Peyer's patch (tissue), 4 donors: ENCODE measurements around the gene DSG4. TPM values are rescaled to one million over a fixed set of nuclear protein-coding genes. Genes with fewer than 3 reads are reported as not detected.
A peak's percentile ranks its signal among the peaks of the same experiment; 100 is the strongest.

Experiments used
- DNase-seq, 3 donors: peaks; one replicate each; pipeline ENCODE4 v3.0.0-alpha.2; 2017 to 2019
- H3K27ac ChIP-seq, 4 donors: fragments of 200-600 bp; sonication (generic); one replicate each; pipeline ENCODE4 v1.5.1; 2016 to 2019
- H3K27me3 ChIP-seq, 2 donors: fragments of 200-600 bp; sonication (generic); one replicate each; pipeline ENCODE4 v1.5.1; 2019
- H3K36me3 ChIP-seq, 3 donors: fragments of 200-600 bp; sonication (generic); one replicate each; pipeline ENCODE4 v1.5.1; 2016 to 2019
- H3K4me1 ChIP-seq, 4 donors: fragments of 200-600 bp; sonication (generic); one replicate each; pipeline ENCODE4 v1.5.1; 2016 to 2019
- H3K4me3 ChIP-seq, 4 donors: fragments of 200-600 bp; sonication (generic); 1 replicate in 3 of 4; 2 replicates in 1 of 4; pipeline ENCODE4 v1.5.1; 2016 to 2019; ENCODE audit warnings: mild to moderate bottlenecking in 1 of 4
- H3K9me3 ChIP-seq, 4 donors: fragments of 200-600 bp; sonication (generic); one replicate each; pipeline ENCODE4 v1.5.1; 2016 to 2019; ENCODE audit warnings: mild to moderate bottlenecking in 1 of 4
- POLR2A ChIP-seq, 2 donors: fragments of 450-650 bp; IDR thresholded peaks; one replicate each; pipeline ENCODE4 v1.5.1; 2017; ENCODE audit warnings: antibody characterized with exemption in 2 of 2, mild to moderate bottlenecking in 2 of 2, moderate library complexity in 2 of 2
- total RNA-seq, 4 donors: library from RNA; depleted of rRNA; stranded (reverse); fragments of >200 nt; gene quantifications; one replicate each; pipeline ENCODE4 v1.1.0, GENCODE V29; 2016
- TF ChIP-seq, protein P1 (sequence below), 6 experiments: fragments of 450-650 bp in 4 of 6; fragments of 200-600 bp in 2 of 6; sonication (generic) in 1 of 6; IDR thresholded peaks; one replicate each; pipeline ENCODE4 v1.5.1; 2017 to 2019; ENCODE audit warnings: antibody characterized with exemption in 6 of 6, mild to moderate bottlenecking in 3 of 6, moderate library complexity in 1 of 6

DSG4 gene
- total RNA-seq, 4 donors from 2014 or later, result 0.35 to 0.38 TPM; not detected in 2

DNA sequence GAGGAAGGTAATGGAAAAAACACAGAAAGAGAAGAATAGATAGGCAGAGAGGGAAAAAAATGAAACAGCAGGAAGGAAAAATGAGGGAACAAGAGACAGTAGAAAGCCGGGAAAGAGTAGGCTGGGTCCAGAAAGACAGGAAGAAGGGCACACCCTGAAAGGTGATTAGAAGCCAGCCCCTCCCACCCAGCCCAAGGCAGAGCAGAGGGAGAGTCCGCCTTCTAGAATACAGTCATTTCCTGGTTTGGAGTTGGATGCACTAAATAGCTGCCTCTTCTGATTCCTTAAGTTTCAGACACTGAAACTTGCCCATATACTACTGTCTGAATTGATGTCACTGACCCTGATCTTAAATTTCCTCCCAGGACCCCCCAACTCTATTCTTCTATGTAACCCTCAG is 53.0 kb downstream of the DSG4 start:
- H3K4me3 ChIP-seq, result no peak overlapping the region
- H3K27ac ChIP-seq, result peak overlapping the region in 2 of 4 donors; percentile 22 to 31
- peak in 2 of 3 donors; percentile 70 to 71 for DNase-seq
- no peaks in the 10 kb centered on the region for H3K36me3 ChIP-seq
- TF ChIP-seq POLR2A (IDR thresholded peaks at IDR 0.05), result no peak
- TF ChIP-seq, protein P1, sequence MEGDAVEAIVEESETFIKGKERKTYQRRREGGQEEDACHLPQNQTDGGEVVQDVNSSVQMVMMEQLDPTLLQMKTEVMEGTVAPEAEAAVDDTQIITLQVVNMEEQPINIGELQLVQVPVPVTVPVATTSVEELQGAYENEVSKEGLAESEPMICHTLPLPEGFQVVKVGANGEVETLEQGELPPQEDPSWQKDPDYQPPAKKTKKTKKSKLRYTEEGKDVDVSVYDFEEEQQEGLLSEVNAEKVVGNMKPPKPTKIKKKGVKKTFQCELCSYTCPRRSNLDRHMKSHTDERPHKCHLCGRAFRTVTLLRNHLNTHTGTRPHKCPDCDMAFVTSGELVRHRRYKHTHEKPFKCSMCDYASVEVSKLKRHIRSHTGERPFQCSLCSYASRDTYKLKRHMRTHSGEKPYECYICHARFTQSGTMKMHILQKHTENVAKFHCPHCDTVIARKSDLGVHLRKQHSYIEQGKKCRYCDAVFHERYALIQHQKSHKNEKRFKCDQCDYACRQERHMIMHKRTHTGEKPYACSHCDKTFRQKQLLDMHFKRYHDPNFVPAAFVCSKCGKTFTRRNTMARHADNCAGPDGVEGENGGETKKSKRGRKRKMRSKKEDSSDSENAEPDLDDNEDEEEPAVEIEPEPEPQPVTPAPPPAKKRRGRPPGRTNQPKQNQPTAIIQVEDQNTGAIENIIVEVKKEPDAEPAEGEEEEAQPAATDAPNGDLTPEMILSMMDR (IDR thresholded peaks at IDR 0.05), result no peak
- no peaks in the 10 kb centered on the region for H3K4me1 ChIP-seq
- no peaks in the 10 kb centered on the region for H3K9me3 ChIP-seq
- no peaks in the 10 kb centered on the region for H3K27me3 ChIP-seq

DNA sequence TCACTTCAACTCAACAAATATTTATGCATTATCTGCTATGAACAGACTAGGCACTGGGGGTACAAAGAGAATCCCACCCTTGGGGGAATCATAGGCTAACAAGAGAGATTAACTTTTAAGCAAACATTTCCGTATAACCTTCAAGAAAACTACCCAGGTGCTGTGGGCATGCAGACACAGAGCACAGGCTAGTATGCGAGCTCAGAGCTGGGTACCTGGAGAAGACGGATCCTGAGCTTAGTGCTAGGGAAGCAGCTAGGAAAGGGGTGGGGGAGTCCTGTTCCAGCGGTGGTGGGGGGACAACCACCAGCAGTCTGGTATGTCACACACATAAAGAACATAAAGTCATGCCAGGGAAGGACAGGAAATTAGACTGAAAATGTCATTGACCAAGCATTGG is 53.5 kb downstream of the DSG4 start:
- no peak for DNase-seq
- Histone ChIP-seq H3K4me1 (no peaks in the 10 kb centered on the region), H3K36me3 (no peaks in the 10 kb centered on the region), H3K27me3 (no peaks in the 10 kb centered on the region), H3K4me3 (no peak overlapping the region), H3K27ac (peak overlapping the region in 2 of 4 donors; percentile 22 to 31), H3K9me3 (no peaks in the 10 kb centered on the region)
- TF ChIP-seq POLR2A (IDR thresholded peaks at IDR 0.05), result no peak
- TF ChIP-seq, protein P1 (IDR thresholded peaks at IDR 0.05), result no peak

DNA sequence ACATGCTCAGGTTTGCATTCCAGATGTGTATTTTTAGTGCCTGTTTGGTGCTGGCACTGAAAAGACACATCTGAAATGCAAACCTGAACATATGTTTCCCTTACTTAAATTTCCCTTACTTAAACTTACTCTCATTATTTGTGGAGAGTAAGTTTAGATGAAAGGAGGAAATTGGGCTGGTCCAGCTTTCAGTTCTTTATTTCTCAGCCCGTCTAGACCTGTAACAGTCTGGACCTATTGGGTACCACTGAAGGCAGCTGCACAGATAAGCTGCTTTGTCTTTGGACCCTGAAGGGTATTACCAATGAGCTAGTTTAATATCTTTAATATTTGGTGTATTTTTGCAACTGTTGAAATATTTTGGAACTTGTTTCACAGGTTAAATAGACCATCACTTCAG is 54.0 kb downstream of the DSG4 start:
- H3K4me1 ChIP-seq, result no peaks in the 10 kb centered on the region
- no peaks in the 10 kb centered on the region for H3K36me3 ChIP-seq
- H3K27me3 ChIP-seq, result no peaks in the 10 kb centered on the region
- H3K27ac ChIP-seq, result no peak overlapping the region
- H3K9me3 ChIP-seq, result no peaks in the 10 kb centered on the region
- H3K4me3 ChIP-seq, result no peak overlapping the region
- no peak for DNase-seq
- TF ChIP-seq, protein P1 (IDR thresholded peaks at IDR 0.05), result no peak
- TF ChIP-seq POLR2A (IDR thresholded peaks at IDR 0.05), result no peak

DNA sequence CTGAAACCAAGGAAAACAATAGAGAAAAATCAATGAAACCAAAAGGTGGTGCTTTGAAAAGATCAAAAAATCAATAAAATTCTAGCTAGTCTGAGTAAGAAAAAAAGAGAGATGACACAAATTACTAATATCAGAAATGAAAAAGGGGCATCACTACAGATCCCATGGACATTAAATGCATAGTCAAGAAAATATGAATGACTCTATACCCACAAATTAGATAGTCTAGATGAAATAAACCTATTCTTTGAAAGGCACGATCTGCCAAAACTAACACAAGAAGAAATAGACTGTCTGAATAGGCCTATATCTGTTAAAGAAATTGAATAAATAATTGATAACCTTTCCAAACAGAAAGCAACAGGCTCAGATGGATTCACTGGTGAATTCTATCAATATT is 55.7 kb downstream of the DSG4 start:
- Histone ChIP-seq H3K4me1 (no peaks in the 10 kb centered on the region), H3K36me3 (no peaks in the 10 kb centered on the region), H3K27me3 (no peaks in the 10 kb centered on the region), H3K27ac (no peak overlapping the region), H3K9me3 (no peaks in the 10 kb centered on the region), H3K4me3 (no peak overlapping the region)
- no peak for DNase-seq
- TF ChIP-seq, protein P1 (IDR thresholded peaks at IDR 0.05), result no peak
- TF ChIP-seq POLR2A (IDR thresholded peaks at IDR 0.05), result no peak

DNA sequence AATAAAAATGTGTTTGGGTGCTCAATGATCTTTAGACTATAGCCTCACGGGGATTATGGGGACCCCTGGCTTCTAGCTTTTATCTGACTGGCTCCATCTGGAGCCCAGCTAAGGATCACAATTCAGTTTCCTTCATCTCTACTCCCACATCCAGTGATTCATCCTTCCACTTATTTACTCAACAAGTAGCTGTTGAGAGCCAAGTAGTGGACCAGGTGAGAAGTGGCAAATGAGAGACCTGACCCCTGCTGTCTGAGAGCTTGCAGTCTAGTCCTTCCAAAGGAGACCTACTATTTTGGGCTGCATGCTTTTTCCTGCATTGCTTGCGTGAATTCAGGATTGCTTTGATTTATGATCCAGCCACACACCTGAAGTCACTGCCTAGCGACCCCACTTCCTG is 60.2 kb downstream of the DSG4 start:
- DNase-seq, result no peak
- Histone ChIP-seq H3K4me3 (no peak overlapping the region), H3K9me3 (no peaks in the 10 kb centered on the region), H3K4me1 (no peaks in the 10 kb centered on the region), H3K27me3 (no peaks in the 10 kb centered on the region), H3K36me3 (no peaks in the 10 kb centered on the region), H3K27ac (no peak overlapping the region)
- no peak for TF ChIP-seq POLR2A (IDR thresholded peaks at IDR 0.05)
- TF ChIP-seq, protein P1 (IDR thresholded peaks at IDR 0.05), result no peak

DNA sequence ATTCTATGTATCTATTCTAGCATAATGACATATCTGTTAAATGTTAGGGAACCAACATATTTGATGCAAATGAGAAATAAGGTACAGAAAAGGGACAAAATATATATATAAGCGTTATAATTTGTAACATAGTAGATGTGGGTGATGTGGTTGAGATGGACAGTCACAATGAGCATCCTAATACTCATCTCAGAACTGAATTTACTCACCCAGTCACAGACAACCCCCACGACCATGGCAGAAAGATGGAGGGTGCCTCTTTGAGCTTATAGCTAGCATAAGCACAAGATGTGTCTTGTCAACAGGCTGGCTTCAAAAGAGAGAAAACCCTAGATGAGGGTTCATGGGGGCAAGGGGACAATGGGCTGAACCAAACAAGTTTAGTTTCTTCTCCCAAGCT is 61.8 kb downstream of the DSG4 start:
- TF ChIP-seq POLR2A (IDR thresholded peaks at IDR 0.05), result no peak
- TF ChIP-seq, protein P1 (IDR thresholded peaks at IDR 0.05), result no peak
- no peak for DNase-seq
- H3K9me3 ChIP-seq, result no peaks in the 10 kb centered on the region
- H3K4me3 ChIP-seq, result no peak overlapping the region
- H3K36me3 ChIP-seq, result no peaks in the 10 kb centered on the region
- no peaks in the 10 kb centered on the region for H3K27me3 ChIP-seq
- no peak overlapping the region for H3K27ac ChIP-seq
- no peaks in the 10 kb centered on the region for H3K4me1 ChIP-seq
